Measurements from ENCODE around the gene CXCL13.
"Not testable (repeated sequence)": the region's sequence is repeated elsewhere in the genome, so short reads cannot be mapped to it uniquely, and the experiment has no call there.

CXCL13 gene

DNA sequence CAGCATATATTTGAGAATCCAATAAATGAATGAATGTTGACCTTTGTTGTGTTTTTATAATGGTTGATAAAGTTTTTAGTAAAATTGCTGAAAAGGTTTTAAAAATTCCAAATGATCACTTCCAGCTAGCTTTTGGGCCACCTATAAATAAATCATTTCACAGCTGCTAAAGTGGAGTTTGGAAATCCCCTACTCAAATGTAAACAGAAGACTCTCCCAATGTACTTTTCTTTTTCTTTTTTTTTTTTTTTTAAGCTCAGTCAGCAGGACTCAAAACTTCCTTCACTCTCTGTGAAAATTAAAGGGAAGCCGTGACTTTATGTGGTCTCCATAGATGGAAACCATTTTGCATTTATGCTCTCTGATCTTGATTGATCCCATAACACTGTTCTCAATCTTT lies 45.2 kb downstream of the CXCL13 start:
- in situ Hi-C loops (cut with MboI; ENCODE audit: low sequenced_read_pairs, unreplicated experiment) = no loop called here
- TF ChIP-seq CTCF (IDR thresholded peaks at IDR 0.05; ENCODE audit: borderline replicate concordance, control extremely low read depth, extremely low read depth, insufficient read depth, missing control alignments) = no peak
- no peak for DNase-seq (ENCODE audit: low spot score)

DNA sequence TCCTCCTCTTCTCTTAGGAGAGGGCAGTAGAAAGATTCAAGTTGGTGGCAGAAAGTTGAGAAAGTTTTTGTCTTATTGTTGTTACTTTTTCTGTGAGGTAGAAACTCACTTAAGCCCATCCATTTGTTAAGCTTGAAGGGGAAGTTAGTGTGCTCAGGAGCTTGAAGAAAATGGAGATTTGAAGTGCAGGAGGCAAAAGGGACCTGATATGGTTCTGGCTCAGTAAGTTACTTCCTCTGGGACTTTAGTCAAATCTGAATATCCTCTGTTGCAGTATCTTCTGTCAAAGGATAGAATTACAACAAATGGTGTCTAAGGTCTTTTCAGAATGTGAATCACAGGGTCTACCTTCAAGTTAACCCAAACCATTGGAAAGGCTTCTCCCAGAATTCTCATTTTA lies 46.2 kb downstream of the CXCL13 start:
- no peak for TF ChIP-seq CTCF (IDR thresholded peaks at IDR 0.05; ENCODE audit: borderline replicate concordance, control extremely low read depth, extremely low read depth, insufficient read depth, missing control alignments)
- no peak for DNase-seq (ENCODE audit: low spot score)
- in situ Hi-C loops (cut with MboI; ENCODE audit: low sequenced_read_pairs, unreplicated experiment) = no loop called here

DNA sequence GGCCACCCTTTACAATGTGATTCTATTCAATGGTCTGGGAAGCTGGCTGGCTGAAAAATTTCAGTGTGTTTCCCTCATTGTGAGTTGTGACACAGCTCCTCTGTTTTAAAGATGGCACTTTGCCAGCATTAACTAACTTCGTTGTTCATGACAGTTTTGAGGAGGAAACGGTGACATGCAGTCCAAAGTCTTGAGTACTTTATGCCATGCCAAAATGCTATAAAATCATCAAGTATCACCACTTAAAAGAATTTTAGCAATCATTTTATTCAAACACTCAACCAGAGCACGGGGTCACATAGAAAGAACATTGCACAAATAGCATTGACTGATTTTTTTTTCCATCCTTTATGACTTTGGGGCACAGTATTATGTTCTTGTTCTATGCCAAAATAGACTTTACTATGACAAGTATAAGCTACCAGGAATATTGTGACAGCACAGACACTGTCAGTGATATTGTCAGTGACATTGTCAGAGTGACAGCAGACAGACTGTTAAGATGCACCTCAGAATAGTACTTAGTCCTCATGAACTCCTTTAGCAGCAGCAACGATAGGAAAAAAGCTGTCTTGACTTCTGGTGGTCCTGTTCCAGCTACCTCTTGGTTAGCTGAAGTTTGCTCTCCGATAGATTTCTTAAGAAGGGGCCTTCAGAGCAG lies 46.7 kb downstream of the CXCL13 start:
- in situ Hi-C loops (cut with MboI; ENCODE audit: low sequenced_read_pairs, unreplicated experiment) = no loop called here
- no peak for TF ChIP-seq CTCF (IDR thresholded peaks at IDR 0.05; ENCODE audit: borderline replicate concordance, control extremely low read depth, extremely low read depth, insufficient read depth, missing control alignments)
- no peak for DNase-seq (ENCODE audit: low spot score)

DNA sequence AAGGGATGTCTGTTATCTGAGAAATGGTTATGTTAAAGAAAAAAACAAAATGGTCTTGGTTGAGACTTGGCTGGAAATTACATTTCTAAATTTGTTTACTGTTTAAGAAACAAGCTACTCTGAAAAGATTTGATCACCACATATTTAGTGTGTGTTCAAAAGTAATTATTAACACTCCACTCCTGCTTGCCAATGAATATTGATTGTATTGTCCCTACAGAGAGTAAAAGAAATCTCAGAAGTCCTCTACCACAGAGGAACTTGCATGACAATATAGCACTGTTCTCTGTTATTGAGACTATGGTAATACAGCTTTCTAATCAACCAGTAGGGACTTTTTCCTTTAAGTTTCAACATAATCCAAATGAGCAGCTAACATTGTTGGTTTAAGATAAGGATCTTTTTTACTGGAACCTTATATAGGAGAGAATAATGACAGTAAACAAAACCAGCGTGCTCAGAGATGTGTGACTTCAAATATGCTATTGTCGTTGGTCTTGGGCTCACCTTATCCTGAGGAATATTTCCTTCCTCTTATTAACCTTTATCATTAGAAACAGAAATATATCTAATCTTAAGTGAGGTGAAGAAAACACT lies 47.6 kb downstream of the CXCL13 start:
- DNase-seq (ENCODE audit: low spot score) = no peak
- in situ Hi-C loops (cut with MboI; ENCODE audit: low sequenced_read_pairs, unreplicated experiment) = no loop called here
- TF ChIP-seq CTCF (IDR thresholded peaks at IDR 0.05; ENCODE audit: borderline replicate concordance, control extremely low read depth, extremely low read depth, insufficient read depth, missing control alignments) = no peak

DNA sequence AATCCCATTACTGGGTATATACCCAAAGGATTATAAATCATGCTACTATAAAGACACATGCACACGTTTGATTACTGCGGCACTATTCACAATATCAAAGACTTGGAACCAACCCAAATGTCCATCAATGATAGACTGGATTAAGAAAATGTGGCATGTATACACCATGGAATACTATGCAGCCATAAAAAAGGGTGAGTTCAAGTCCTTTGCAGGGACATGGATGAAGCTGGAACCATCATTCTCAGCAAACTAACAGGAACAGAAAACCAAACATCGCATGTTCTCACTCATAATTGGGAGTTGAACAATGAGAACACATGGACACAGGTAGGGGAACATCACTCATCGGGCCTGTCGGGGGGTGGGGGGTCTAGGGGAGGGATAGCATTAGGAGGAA lies 54.7 kb downstream of the CXCL13 start:
- in situ Hi-C loops (cut with MboI; ENCODE audit: low sequenced_read_pairs, unreplicated experiment); DNase-seq (ENCODE audit: low spot score): not testable (repeated sequence)

Data from GM13976 (cell line).